ENCODE measurements around the gene ZBTB9. TPM values are rescaled to one million over a fixed set of nuclear protein-coding genes. Genes with fewer than 3 reads are reported as not detected.

The ZBTB9 gene
- total RNA-seq, 1 donor from 2014 or later = 17.0 TPM

GRCh38 chr6:33421344-33421643 lies 33.1 kb upstream of the ZBTB9 start:
- no peaks in the 10 kb centered on the region for H3K27me3 Mint-ChIP-seq (ENCODE audit: insufficient read depth)
- peak overlapping the region; percentile 76 for H3K4me3 Mint-ChIP-seq
- H3K27ac Mint-ChIP-seq = peak overlapping the region; percentile 57
- H3K36me3 Mint-ChIP-seq (ENCODE audit: low read depth) = peaks cover 22% of the 10 kb centered on the region
- no peak for DNase-seq (ENCODE audit: low spot score)
- no peaks in the 10 kb centered on the region for H3K9me3 Mint-ChIP-seq
- intact Hi-C loops (cut with micrococcal nuclease) = no loop called here
- H3K4me1 Mint-ChIP-seq (ENCODE audit: low read depth) = peaks cover 71% of the 10 kb centered on the region

- Mint-ChIP-seq H3K27ac (peak overlapping the region; percentile 92), H3K27me3 (ENCODE audit: insufficient read depth) (no peaks in the 10 kb centered on the region), H3K9me3 (no peaks in the 10 kb centered on the region), H3K4me1 (ENCODE audit: low read depth) (peaks cover 68% of the 10 kb centered on the region), H3K4me3 (peak overlapping the region; percentile 89), H3K36me3 (ENCODE audit: low read depth) (peaks cover 17% of the 10 kb centered on the region)
- DNase-seq (ENCODE audit: low spot score) = no peak
- intact Hi-C loops (cut with micrococcal nuclease) = loop anchor here (2.0 kb wide), 1 partner anchor 13 kb away; the partner anchor contains the start of gene PHF1
These were observed 30.6 kb upstream of the ZBTB9 start for GRCh38 chr6:33423777-33424176.

DNA sequence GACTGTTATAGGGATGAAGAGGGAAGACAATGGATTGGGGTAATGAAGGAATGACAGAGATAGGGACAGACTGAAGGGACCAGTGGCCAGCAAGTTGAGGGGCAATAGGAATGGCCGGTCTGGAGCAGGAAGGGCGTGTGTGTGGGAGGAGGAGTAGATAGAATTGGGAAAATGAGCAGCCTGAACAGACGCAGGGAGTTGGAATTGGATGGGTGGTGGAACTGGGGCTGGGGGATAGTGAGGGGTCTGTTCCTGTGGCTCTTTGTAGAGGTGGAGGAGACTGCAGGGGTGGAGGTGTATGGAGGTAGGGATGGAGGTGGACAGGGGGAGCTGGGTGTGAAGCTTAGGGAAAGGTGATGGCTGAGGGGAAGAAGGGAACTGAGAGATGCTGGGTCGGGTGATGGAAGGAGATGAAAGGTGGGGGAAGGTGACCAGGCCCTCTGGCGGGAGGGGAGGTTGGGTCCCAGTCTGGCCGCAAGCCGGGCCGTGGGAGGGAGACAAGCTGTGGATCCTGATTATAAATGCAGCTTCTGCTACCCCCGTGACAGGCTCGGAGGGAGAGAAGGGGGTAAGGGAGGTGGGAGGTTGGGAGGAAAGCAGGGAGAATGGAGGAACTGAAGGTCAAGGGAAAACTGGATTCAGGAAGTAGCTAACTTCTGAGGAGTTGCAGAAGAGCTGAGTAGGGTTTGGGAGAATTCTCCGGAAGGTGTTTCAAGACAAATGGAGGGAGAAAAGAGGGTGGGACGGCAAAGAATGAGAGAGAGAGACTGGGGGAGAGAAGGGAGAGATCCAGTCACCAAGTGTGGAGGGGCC lies 29.3 kb upstream of the ZBTB9 start:
- no peak for DNase-seq (ENCODE audit: low spot score)
- H3K36me3 Mint-ChIP-seq (ENCODE audit: low read depth) = peaks cover 17% of the 10 kb centered on the region
- intact Hi-C loops (cut with micrococcal nuclease) = loop anchor here (2.0 to 5.0 kb wide), 3 partner anchors 14 to 197 kb away; partner anchors contain the start of genes ITPR3, PHF1, RPS18 and VPS52
- peaks cover 70% of the 10 kb centered on the region for H3K4me1 Mint-ChIP-seq (ENCODE audit: low read depth)
- no peaks in the 10 kb centered on the region for H3K27me3 Mint-ChIP-seq (ENCODE audit: insufficient read depth)
- H3K4me3 Mint-ChIP-seq = peak overlapping the region; percentile 89
- H3K27ac Mint-ChIP-seq = peak overlapping the region; percentile 92
- H3K9me3 Mint-ChIP-seq = no peaks in the 10 kb centered on the region

DNA sequence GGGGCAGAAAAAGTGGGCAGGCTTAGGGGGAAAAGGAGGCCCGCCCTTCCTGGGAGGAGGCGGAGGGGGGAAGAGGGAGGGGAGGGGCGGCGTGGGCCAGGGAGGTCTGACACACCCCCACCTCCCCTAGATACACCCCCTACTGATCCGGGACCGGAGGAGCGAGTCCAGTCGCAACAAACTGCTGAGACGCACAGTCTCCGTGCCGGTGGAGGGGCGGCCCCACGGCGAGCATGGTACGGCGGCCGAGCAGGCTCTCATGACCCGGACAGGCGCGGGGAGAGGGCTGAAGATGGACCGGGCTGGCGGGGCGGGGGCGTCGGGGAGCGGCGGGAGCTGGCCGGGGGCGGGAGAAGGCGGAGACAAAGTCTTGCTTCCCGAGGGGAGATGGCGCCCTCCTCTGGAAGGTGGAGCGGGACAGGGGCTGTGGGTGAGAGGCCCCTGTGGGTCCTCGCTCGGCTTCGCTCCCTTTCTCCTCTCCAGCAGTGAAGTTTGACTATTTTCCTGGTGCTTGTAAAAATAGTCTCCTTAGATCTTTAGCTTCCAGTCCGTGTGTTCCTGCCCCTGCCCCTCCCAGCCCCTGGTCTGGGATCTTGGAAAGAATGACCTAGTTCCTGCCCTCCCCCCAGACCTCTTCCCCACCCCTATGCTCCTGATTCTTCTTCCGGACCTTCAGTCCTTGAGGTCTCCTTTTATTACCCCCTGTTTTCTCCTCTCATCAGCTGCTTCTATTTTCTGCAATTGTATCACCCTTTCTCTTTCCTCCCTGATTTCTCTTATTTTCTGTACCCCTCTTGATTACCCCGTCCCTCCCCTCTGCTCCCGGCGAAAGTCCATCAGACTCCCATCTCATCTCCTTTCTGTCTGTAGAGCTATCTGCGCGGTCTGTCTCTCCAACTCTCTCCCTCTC lies 28.5 kb upstream of the ZBTB9 start:
- intact Hi-C loops (cut with micrococcal nuclease) = loop anchor here (1.0 to 5.0 kb wide), 7 partner anchors 8 to 196 kb away; partner anchors contain the start of genes CUTA, ITPR3, KIFC1 and PHF1
- DNase-seq (ENCODE audit: low spot score) = peak; percentile 72
- Mint-ChIP-seq H3K4me1 (ENCODE audit: low read depth) (peaks cover 77% of the 10 kb centered on the region), H3K36me3 (ENCODE audit: low read depth) (peaks cover 17% of the 10 kb centered on the region), H3K27ac (peak overlapping the region; percentile 92), H3K9me3 (no peaks in the 10 kb centered on the region), H3K27me3 (ENCODE audit: insufficient read depth) (no peaks in the 10 kb centered on the region), H3K4me3 (peak overlapping the region; percentile 89)

DNA sequence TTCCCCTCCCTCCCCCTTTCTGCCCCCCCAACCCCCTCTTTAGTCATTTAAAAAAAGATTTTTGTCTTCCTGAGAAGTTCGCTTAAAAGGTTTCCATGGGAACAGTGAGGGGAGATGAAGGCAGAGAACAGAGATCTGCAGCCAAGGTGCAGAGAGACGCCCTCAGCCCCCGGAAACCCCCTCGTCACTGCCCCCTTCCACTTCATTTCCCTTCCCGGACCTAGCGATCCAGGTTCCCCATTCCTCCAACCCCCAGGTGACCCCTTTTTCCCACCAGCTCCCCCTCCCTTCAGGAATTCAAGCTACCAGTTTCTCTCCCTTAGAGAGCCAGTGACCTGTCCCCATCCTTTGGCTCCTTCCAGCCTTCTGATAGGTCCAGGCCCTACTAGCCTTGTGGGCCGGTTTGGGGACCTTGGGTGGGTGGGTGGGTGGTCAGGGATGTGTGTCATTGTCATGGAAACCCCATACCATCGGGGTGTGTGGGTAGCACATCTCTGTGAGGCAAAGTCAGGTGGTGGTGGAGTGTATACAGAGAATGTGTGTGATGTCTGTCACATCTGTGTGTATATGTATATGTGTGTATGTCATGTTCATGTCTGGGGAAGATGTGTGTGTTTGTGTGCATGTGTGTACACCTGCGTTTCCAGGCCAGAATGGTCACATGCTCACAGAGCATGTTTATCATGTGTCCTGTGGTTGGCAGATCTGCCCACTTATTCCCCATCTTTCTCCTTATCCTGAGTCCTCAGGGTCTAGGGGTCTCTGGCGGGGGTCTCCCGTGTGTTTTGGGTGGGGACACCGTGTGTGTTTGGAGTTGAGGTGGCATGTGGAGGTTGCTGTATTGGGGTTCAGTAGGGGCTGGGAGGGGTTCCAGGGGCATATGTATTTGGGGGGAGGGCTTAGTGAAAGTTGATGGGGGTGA lies 27.5 kb upstream of the ZBTB9 start:
- Mint-ChIP-seq H3K36me3 (ENCODE audit: low read depth) (peaks cover 17% of the 10 kb centered on the region), H3K4me1 (ENCODE audit: low read depth) (peaks cover 74% of the 10 kb centered on the region), H3K9me3 (no peaks in the 10 kb centered on the region), H3K27ac (peak overlapping the region; percentile 92), H3K4me3 (peak overlapping the region; percentile 89), H3K27me3 (ENCODE audit: insufficient read depth) (no peaks in the 10 kb centered on the region)
- intact Hi-C loops (cut with micrococcal nuclease) = loop anchor here (1.0 to 5.0 kb wide), 6 partner anchors 9 to 195 kb away; partner anchors contain the start of genes CUTA, ITPR3, KIFC1 and RPS18
- DNase-seq (ENCODE audit: low spot score) = no peak

GRCh38 chr6:33427585-33428223 lies 26.7 kb upstream of the ZBTB9 start:
- peak overlapping the region; percentile 92 for H3K27ac Mint-ChIP-seq
- peak overlapping the region; percentile 89 for H3K4me3 Mint-ChIP-seq
- no peaks in the 10 kb centered on the region for H3K27me3 Mint-ChIP-seq (ENCODE audit: insufficient read depth)
- peaks cover 82% of the 10 kb centered on the region for H3K4me1 Mint-ChIP-seq (ENCODE audit: low read depth)
- intact Hi-C loops (cut with micrococcal nuclease) = loop anchor here (2.0 to 5.0 kb wide), 3 partner anchors 143 to 195 kb away; partner anchors contain the start of genes ITPR3, RPS18 and VPS52
- H3K36me3 Mint-ChIP-seq (ENCODE audit: low read depth) = peaks cover 19% of the 10 kb centered on the region
- H3K9me3 Mint-ChIP-seq = no peaks in the 10 kb centered on the region
- peak; percentile 51 for DNase-seq (ENCODE audit: low spot score)

- DNase-seq (ENCODE audit: low spot score) = no peak
- H3K36me3 Mint-ChIP-seq (ENCODE audit: low read depth) = peaks cover 18% of the 10 kb centered on the region
- intact Hi-C loops (cut with micrococcal nuclease) = loop anchor here (5.0 kb wide), 2 partner anchors 156 to 194 kb away; partner anchors contain the start of genes ITPR3, RPS18 and VPS52
- peak overlapping the region; percentile 88 for H3K27ac Mint-ChIP-seq
- H3K4me3 Mint-ChIP-seq = peak overlapping the region; percentile 89
- H3K27me3 Mint-ChIP-seq (ENCODE audit: insufficient read depth) = no peaks in the 10 kb centered on the region
- no peaks in the 10 kb centered on the region for H3K9me3 Mint-ChIP-seq
- peaks cover 79% of the 10 kb centered on the region for H3K4me1 Mint-ChIP-seq (ENCODE audit: low read depth)
These were observed 26.0 kb upstream of the ZBTB9 start for GRCh38 chr6:33428224-33428965.

- H3K36me3 Mint-ChIP-seq (ENCODE audit: low read depth) = peaks cover 15% of the 10 kb centered on the region
- intact Hi-C loops (cut with micrococcal nuclease) = loop anchor here (5.0 kb wide), 2 partner anchors 157 to 193 kb away; partner anchors contain the start of genes ITPR3, RPS18 and VPS52
- no peaks in the 10 kb centered on the region for H3K27me3 Mint-ChIP-seq (ENCODE audit: insufficient read depth)
- H3K9me3 Mint-ChIP-seq = no peaks in the 10 kb centered on the region
- peak overlapping the region; percentile 88 for H3K27ac Mint-ChIP-seq
- H3K4me1 Mint-ChIP-seq (ENCODE audit: low read depth) = peaks cover 72% of the 10 kb centered on the region
- H3K4me3 Mint-ChIP-seq = peak overlapping the region; percentile 89
- DNase-seq (ENCODE audit: low spot score) = no peak
These were observed 25.2 kb upstream of the ZBTB9 start for GRCh38 chr6:33428966-33429749.

DNA sequence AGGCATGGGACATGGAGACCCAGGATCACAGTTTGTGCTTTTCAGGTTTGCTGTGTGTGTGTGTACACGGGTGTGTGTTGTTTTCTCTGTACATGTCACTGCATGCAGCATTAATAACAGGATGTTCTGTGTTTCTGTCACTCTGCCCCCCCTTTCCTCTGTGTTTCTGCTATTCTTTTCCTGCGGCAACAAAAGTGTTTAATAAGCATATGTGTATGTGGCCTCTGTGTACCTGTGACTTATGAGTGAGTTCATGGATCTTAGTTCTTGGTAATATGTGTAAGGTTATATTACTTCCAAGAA lies 24.7 kb upstream of the ZBTB9 start:
- intact Hi-C loops (cut with micrococcal nuclease) = loop anchor here (2.0 to 5.0 kb wide), 3 partner anchors 13 to 193 kb away; partner anchors contain the start of genes ITPR3, RPS18 and VPS52
- H3K27ac Mint-ChIP-seq = peak overlapping the region; percentile 88
- H3K4me3 Mint-ChIP-seq = peak overlapping the region; percentile 89
- H3K36me3 Mint-ChIP-seq (ENCODE audit: low read depth) = peaks cover 11% of the 10 kb centered on the region
- H3K27me3 Mint-ChIP-seq (ENCODE audit: insufficient read depth) = no peaks in the 10 kb centered on the region
- H3K4me1 Mint-ChIP-seq (ENCODE audit: low read depth) = peaks cover 66% of the 10 kb centered on the region
- DNase-seq (ENCODE audit: low spot score) = no peak
- no peaks in the 10 kb centered on the region for H3K9me3 Mint-ChIP-seq

GRCh38 chr6:33430334-33430733 lies 24.0 kb upstream of the ZBTB9 start:
- intact Hi-C loops (cut with micrococcal nuclease) = loop anchor here (2.0 kb wide), 1 partner anchor 14 kb away; no protein-coding TSS in a partner anchor
- peaks cover 14% of the 10 kb centered on the region for H3K36me3 Mint-ChIP-seq (ENCODE audit: low read depth)

More at GRCh38 chr6:33430334-33430733, 24.0 kb upstream of the ZBTB9 start:
- Mint-ChIP-seq H3K9me3 (no peaks in the 10 kb centered on the region), H3K27ac (peak overlapping the region; percentile 88), H3K27me3 (ENCODE audit: insufficient read depth) (no peaks in the 10 kb centered on the region), H3K4me3 (peak overlapping the region; percentile 89), H3K4me1 (ENCODE audit: low read depth) (peaks cover 60% of the 10 kb centered on the region)
- DNase-seq (ENCODE audit: low spot score) = no peak
